B cell (primary cell): ENCODE measurements around the gene CFAP68. TPM values are rescaled to one million over a fixed set of nuclear protein-coding genes. Genes with fewer than 3 reads are reported as not detected.

Source experiments
- ATAC-seq: fragments of 200-7000 bp; cut with Tn5 transposase; one replicate; pipeline ENCODE4 v1.10.0; 2021; ENCODE audit warnings: low read depth, mild to moderate bottlenecking, moderate number of reproducible peaks, moderate library complexity
- CTCF ChIA-PET: fragments of 350-600 bp; sonication (Branson Sonifier 250); formaldehyde crosslinking; loops from one replicate; lab custom pipeline; 2021; ENCODE audit warnings: antibody characterized with exemption, inconsistent platforms; lab: Charles Lee
- POLR2A ChIA-PET: fragments of 350-600 bp; sonication (Branson Sonifier 250); formaldehyde crosslinking; loops from one replicate; lab custom pipeline; 2021; ENCODE audit warnings: antibody characterized with exemption; lab: Charles Lee
- DNase-seq: peaks from one replicate; pipeline ENCODE4 v3.0.0; 2013
- H2AFZ ChIP-seq: 2 replicates; pipeline ENCODE4 v1.6.1; 2012; ENCODE audit warnings: mild to moderate bottlenecking, low read depth, low read length; ENCODE audit not compliant: insufficient read depth, poor library complexity, severe bottlenecking
- H3K27ac ChIP-seq, 2 donors: 1 replicate in 1 of 2; 2 replicates in 1 of 2; pipeline ENCODE4 v1.5.1; 2012 to 2013; ENCODE audit warnings: low read length in 2 of 2, mild to moderate bottlenecking in 2 of 2, moderate library complexity in 1 of 2
- H3K27me3 ChIP-seq, 4 experiments: fragments of 200-600 bp in 1 of 4; sonication (generic) in 1 of 4; replicated peaks in 1 of 4; 1 replicate in 2 of 4; 2 replicates in 2 of 4; pipeline versions ENCODE4 v1.6.1 to v1.7.0; 2013 to 2016; ENCODE audit warnings: low read length in 3 of 4, mild to moderate bottlenecking in 2 of 4, mixed read lengths in 1 of 4, moderate library complexity in 1 of 4; ENCODE audit not compliant: insufficient read depth in 4 of 4, control insufficient read depth in 3 of 4; ENCODE audit errors: control extremely low read depth in 1 of 4
- H3K36me3 ChIP-seq, 2 experiments: replicated peaks in 1 of 2; 1 replicate in 1 of 2; 2 replicates in 1 of 2; pipeline versions ENCODE4 v1.6.1 to v1.7.1; 2013; ENCODE audit warnings: low read length in 1 of 2; ENCODE audit not compliant: insufficient read depth in 2 of 2, control insufficient read depth in 1 of 2; ENCODE audit errors: control extremely low read depth in 1 of 2, extremely low read depth in 1 of 2
- H3K4me1 ChIP-seq, 2 donors: fragments of 200-600 bp in 1 of 2; sonication (generic) in 1 of 2; 1 replicate in 1 of 2; 2 replicates in 1 of 2; pipeline versions ENCODE4 v1.5.1 to v1.6.1; 2013 to 2017; ENCODE audit warnings: low read length in 2 of 2; ENCODE audit not compliant: control insufficient read depth in 2 of 2, insufficient read depth in 2 of 2
- H3K4me2 ChIP-seq: replicated peaks from 2 replicates; pipeline ENCODE3; 2012; ENCODE audit warnings: mild to moderate bottlenecking, low read depth, low read length; ENCODE audit not compliant: poor library complexity, severe bottlenecking
- H3K4me3 ChIP-seq, 5 experiments: fragments of 200-600 bp in 1 of 5; sonication (generic) in 1 of 5; 1 replicate in 3 of 5; 2 replicates in 2 of 5; pipeline versions ENCODE4 v1.5.1 to v1.7.0; 2011 to 2016; ENCODE audit warnings: low read length in 4 of 5, mild to moderate bottlenecking in 4 of 5, low read depth in 2 of 5, control low read depth in 1 of 5, moderate library complexity in 1 of 5; ENCODE audit not compliant: insufficient read depth in 1 of 5; ENCODE audit errors: control extremely low read depth in 1 of 5, extremely low read depth in 1 of 5
- H3K79me2 ChIP-seq: fragments of 200-600 bp; sonication (generic); one replicate; pipeline ENCODE4 v1.6.0; 2016; ENCODE audit warnings: low read length; ENCODE audit not compliant: control insufficient read depth, insufficient read depth
- H3K9ac ChIP-seq: fragments of 200-600 bp; sonication (generic); 2 replicates; pipeline ENCODE4 v1.6.1; 2017; ENCODE audit warnings: mild to moderate bottlenecking, low read length, moderate library complexity
- H3K9me3 ChIP-seq, 3 donors: one replicate each; pipeline versions ENCODE4 v1.6.1 to v1.7.1; 2013; ENCODE audit warnings: low read length in 2 of 3; ENCODE audit not compliant: control insufficient read depth in 2 of 3, insufficient read depth in 1 of 3; ENCODE audit errors: control extremely low read depth in 1 of 3
- H4K20me1 ChIP-seq: 2 replicates; pipeline ENCODE4 v1.6.0; 2012; ENCODE audit warnings: mild to moderate bottlenecking, low read length; ENCODE audit not compliant: insufficient read depth, control insufficient read depth, poor library complexity, severe bottlenecking
- H3K27ac Mint-ChIP-seq: one replicate; pipeline ENCODE4 v1.8.0; 2021; ENCODE audit warnings: mixed read lengths
- H3K27me3 Mint-ChIP-seq: one replicate; pipeline ENCODE4 v1.8.0; 2021; ENCODE audit warnings: mixed read lengths
- H3K4me1 Mint-ChIP-seq: one replicate; pipeline ENCODE4 v1.8.0; 2021; ENCODE audit warnings: mixed read lengths
- H3K4me3 Mint-ChIP-seq: one replicate; pipeline ENCODE4 v1.8.0; 2021; ENCODE audit warnings: mixed read lengths
- H3K9me3 Mint-ChIP-seq: one replicate; pipeline ENCODE4 v1.8.0; 2022; ENCODE audit warnings: mixed read lengths; ENCODE audit not compliant: insufficient read depth
- EZH2 ChIP-seq: IDR thresholded peaks from 2 replicates; pipeline ENCODE4 v1.6.1; 2012; ENCODE audit warnings: borderline replicate concordance, low read depth, mild to moderate bottlenecking, moderate library complexity, low read length; ENCODE audit not compliant: insufficient read depth, poor library complexity, severe bottlenecking
- intact Hi-C: fragments of 100-400 bp; cut with micrococcal nuclease; formaldehyde crosslinking; loops from one replicate; pipeline ENCODE4 v1.10.0; 2022
- polyA plus RNA-seq: library from polyadenylated mRNA; depleted of rRNA; stranded (reverse); fragments of >200 nt; gene quantifications from 2 replicates; pipeline ENCODE4 v1.2.3, GENCODE V29; 2012
- total RNA-seq, 2 donors: library from RNA; stranded (reverse); fragments of 120-200 nt in 1 of 2; gene quantifications; 1 replicate in 1 of 2; 2 replicates in 1 of 2; pipeline versions ENCODE4 v1.2.3 to v1.2.4, GENCODE V29; 2013 to 2022
- TF ChIP-seq, protein P1 (sequence below): fragments of 200-600 bp; IDR thresholded peaks from one replicate; pipeline ENCODE4 v1.8.0; 2022; ENCODE audit warnings: antibody characterized with exemption, mild to moderate bottlenecking

CFAP68 gene
- total and polyA plus RNA-seq, 2 donors (not counting 1 experiment from before 2014, with no cell fraction given) = 8.2 to 13.3 TPM

- Mint-ChIP-seq H3K4me1 (peaks cover 17% of the 10 kb centered on the region), H3K4me3 (peak overlapping the region; percentile 94), H3K27me3 (no peaks in the 10 kb centered on the region), H3K27ac (peak overlapping the region; percentile 94), H3K9me3 (no peaks in the 10 kb centered on the region)
- Histone ChIP-seq H3K79me2 (peaks cover 9% of the 10 kb centered on the region), H3K36me3 (peaks cover 4 to 22% of the 10 kb centered on the region in 2 experiments), H4K20me1 (no peaks in the 10 kb centered on the region), H3K27me3 (no peaks in the 10 kb centered on the region), H3K9ac (peak overlapping the region; percentile 87), H3K4me1 (peaks cover 13 to 14% of the 10 kb centered on the region in 2 donors), H3K27ac (peak overlapping the region; percentile 72 to 91), H3K4me3 (peak overlapping the region; percentile 62 to 81 (median 80)), H3K9me3 (no peaks in the 10 kb centered on the region), H3K4me2 (peak overlapping the region; percentile 81), H2AFZ (peak overlapping the region; percentile 86)
- DNase-seq (no peak), ATAC-seq (no peak)
- intact Hi-C loops = loop anchor here (2.0 kb wide), 3 partner anchors 56 to 216 kb away; partner anchors contain the start of genes SDHD and TIMM8B
- ChIA-PET CTCF (interaction anchor here (0.7 to 2.1 kb wide), 11 partner anchors 8 to 409 kb away, joined by 3 to 10 read pairs (median 4); no protein-coding TSS in a partner anchor), POLR2A (interaction anchor here (0.6 to 1.5 kb wide), 3 partner anchors 56 to 268 kb away, joined by 3 to 5 read pairs (median 5); partner anchors contain the start of gene SIK2)
- TF ChIP-seq EZH2 = no peak
- TF ChIP-seq, protein P1, sequence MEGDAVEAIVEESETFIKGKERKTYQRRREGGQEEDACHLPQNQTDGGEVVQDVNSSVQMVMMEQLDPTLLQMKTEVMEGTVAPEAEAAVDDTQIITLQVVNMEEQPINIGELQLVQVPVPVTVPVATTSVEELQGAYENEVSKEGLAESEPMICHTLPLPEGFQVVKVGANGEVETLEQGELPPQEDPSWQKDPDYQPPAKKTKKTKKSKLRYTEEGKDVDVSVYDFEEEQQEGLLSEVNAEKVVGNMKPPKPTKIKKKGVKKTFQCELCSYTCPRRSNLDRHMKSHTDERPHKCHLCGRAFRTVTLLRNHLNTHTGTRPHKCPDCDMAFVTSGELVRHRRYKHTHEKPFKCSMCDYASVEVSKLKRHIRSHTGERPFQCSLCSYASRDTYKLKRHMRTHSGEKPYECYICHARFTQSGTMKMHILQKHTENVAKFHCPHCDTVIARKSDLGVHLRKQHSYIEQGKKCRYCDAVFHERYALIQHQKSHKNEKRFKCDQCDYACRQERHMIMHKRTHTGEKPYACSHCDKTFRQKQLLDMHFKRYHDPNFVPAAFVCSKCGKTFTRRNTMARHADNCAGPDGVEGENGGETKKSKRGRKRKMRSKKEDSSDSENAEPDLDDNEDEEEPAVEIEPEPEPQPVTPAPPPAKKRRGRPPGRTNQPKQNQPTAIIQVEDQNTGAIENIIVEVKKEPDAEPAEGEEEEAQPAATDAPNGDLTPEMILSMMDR = no peak
Measured at GRCh38 chr11:111870522-111870885, 8.8 kb upstream of the CFAP68 start.
